A673 (cell line): ENCODE data around the gene RAB1B. TPM values are rescaled to one million over a fixed set of nuclear protein-coding genes. Genes with fewer than 3 reads are reported as not detected.

ENCODE experiments used
- BruUV-seq: library from RNA; stranded (reverse); fragments of 400-500 nt; replicated peaks from 2 replicates; lab custom pipeline; 2021; lab: Mats Ljungman, UMichigan
- CTCF ChIA-PET: fragments of 300-600 bp; sonication (Branson Sonifier 250); formaldehyde crosslinking; loops from one replicate; lab custom pipeline; 2022; ENCODE audit warnings: antibody characterized with exemption; lab: Charles Lee
- POLR2A ChIA-PET: fragments of 300-600 bp; sonication (Branson Sonifier 250); formaldehyde crosslinking; loops from one replicate; lab custom pipeline; 2022; ENCODE audit warnings: antibody characterized with exemption; ENCODE audit not compliant: low non-redundant PET; lab: Charles Lee
- DNase-seq: peaks from one replicate; pipeline ENCODE4 v3.0.0-alpha.2; 2015; ENCODE audit warnings: low spot score
- H3K27ac ChIP-seq: fragments of 200-600 bp; sonication (generic); 2 replicates; pipeline ENCODE4 v1.5.1; 2016; ENCODE audit warnings: mixed run types, low read depth, mild to moderate bottlenecking, mixed read lengths, antibody characterized with exemption, low read length; ENCODE audit not compliant: poor library complexity, severe bottlenecking
- H3K27me3 ChIP-seq: fragments of 200-600 bp; sonication (generic); replicated peaks from 2 replicates; pipeline ENCODE4 v1.6.1; 2017; ENCODE audit warnings: mixed run types, low read depth, mild to moderate bottlenecking, mixed read lengths, antibody characterized with exemption, low read length; ENCODE audit not compliant: insufficient read depth, poor library complexity
- H3K36me3 ChIP-seq: fragments of 200-600 bp; sonication (generic); 2 replicates; pipeline ENCODE4 v1.6.1; 2016; ENCODE audit warnings: mixed run types, mild to moderate bottlenecking, mixed read lengths, antibody characterized with exemption, low read length; ENCODE audit not compliant: insufficient read depth, poor library complexity, severe bottlenecking
- H3K4me1 ChIP-seq: fragments of 200-600 bp; sonication (generic); 2 replicates; pipeline ENCODE4 v1.6.1; 2017; ENCODE audit warnings: mixed run types, mild to moderate bottlenecking, mixed read lengths, antibody characterized with exemption, low read length; ENCODE audit not compliant: insufficient read depth, poor library complexity, severe bottlenecking
- H3K4me3 ChIP-seq: fragments of 200-600 bp; sonication (generic); 2 replicates; pipeline ENCODE4 v1.5.1; 2016; ENCODE audit warnings: low read depth, mixed run types, mild to moderate bottlenecking, mixed read lengths, low read length; ENCODE audit not compliant: poor library complexity, severe bottlenecking
- H3K9me3 ChIP-seq: fragments of 200-600 bp; sonication (generic); 2 replicates; pipeline ENCODE4 v1.6.1; 2016; ENCODE audit warnings: mixed run types, low read depth, mild to moderate bottlenecking, mixed read lengths, antibody characterized with exemption, low read length; ENCODE audit not compliant: poor library complexity, severe bottlenecking
- EZH2 ChIP-seq: fragments of 200-600 bp; sonication (generic); IDR thresholded peaks from 2 replicates; pipeline ENCODE4 v1.6.1; 2017; ENCODE audit warnings: borderline replicate concordance, low read depth, mild to moderate bottlenecking, mixed read lengths, antibody characterized with exemption, low read length; ENCODE audit not compliant: poor library complexity, severe bottlenecking
- intact Hi-C: fragments of 100-400 bp; cut with micrococcal nuclease; formaldehyde crosslinking; loops from one replicate; pipeline ENCODE4 v1.10.0; 2022; ENCODE audit not compliant: unreplicated experiment
- total RNA-seq: library from RNA; stranded (reverse); gene quantifications from 2 replicates; pipeline ENCODE4 v1.2.3, GENCODE V29; 2021
- TF ChIP-seq, protein P1 (sequence below): fragments of 300-800, 200-600 bp; sonication (generic); conservative IDR thresholded peaks from 2 replicates; pipeline ENCODE4 v1.5.1; 2017; ENCODE audit warnings: low read depth, mild to moderate bottlenecking, antibody characterized with exemption, low read length, moderate library complexity, mixed read lengths

The RAB1B gene
- total RNA-seq, 1 experiment from 2014 or later = 186 TPM

DNA sequence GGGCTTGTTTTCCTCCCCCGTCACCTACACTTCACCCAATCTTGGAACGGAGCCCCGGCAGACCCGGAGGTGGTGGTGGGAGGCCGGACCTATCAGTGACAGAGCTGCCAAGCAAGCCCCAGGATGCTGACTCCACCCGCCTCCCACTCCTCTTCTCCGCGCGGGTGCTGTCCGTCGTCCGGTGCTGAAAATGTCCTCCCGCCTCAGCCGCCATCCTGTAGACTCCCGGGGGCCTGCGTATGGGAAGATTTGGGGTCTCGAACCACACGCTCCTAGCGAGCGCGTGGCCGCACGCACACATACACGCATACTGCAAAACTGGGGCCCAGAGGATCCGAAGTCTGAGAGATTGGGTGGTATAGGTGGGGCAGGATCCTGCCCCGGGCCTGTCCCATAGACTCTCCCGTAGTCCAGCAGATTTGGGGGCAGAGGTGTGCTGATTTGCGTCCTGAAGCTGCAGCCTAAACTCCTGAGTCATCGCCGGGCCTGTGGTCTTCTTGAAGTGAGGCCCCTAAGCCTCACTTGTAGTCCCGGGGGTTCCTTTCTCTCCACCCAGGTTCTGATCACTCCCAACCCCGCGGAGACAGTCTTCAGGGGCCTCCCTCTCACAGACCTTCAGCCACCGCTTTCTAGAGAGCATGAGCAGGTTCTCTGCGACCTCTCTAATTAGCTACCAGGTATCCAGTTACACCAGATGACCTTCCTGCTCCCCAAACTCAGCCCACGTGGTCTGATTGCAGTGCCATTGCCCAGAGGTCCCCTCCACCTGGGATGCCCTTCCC is 21.3 kb downstream of the RAB1B start:
- Histone ChIP-seq H3K27me3 (no peaks in the 10 kb centered on the region), H3K9me3 (no peaks in the 10 kb centered on the region), H3K27ac (peak overlapping the region; percentile 91), H3K36me3 (no peaks in the 10 kb centered on the region), H3K4me3 (peak overlapping the region; percentile 77), H3K4me1 (peaks cover 19% of the 10 kb centered on the region)
- ChIA-PET POLR2A (interaction anchor here (0.6 to 1.2 kb wide), 2 partner anchors 23 to 166 kb away, joined by 5 to 13 read pairs; no protein-coding TSS in a partner anchor), CTCF (interaction anchor here (1.1 to 1.2 kb wide), 2 partner anchors 22 to 28 kb away, joined by 3 read pairs; no protein-coding TSS in a partner anchor)
- TF ChIP-seq, protein P1, sequence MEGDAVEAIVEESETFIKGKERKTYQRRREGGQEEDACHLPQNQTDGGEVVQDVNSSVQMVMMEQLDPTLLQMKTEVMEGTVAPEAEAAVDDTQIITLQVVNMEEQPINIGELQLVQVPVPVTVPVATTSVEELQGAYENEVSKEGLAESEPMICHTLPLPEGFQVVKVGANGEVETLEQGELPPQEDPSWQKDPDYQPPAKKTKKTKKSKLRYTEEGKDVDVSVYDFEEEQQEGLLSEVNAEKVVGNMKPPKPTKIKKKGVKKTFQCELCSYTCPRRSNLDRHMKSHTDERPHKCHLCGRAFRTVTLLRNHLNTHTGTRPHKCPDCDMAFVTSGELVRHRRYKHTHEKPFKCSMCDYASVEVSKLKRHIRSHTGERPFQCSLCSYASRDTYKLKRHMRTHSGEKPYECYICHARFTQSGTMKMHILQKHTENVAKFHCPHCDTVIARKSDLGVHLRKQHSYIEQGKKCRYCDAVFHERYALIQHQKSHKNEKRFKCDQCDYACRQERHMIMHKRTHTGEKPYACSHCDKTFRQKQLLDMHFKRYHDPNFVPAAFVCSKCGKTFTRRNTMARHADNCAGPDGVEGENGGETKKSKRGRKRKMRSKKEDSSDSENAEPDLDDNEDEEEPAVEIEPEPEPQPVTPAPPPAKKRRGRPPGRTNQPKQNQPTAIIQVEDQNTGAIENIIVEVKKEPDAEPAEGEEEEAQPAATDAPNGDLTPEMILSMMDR = no peak
- no peak for TF ChIP-seq EZH2
- intact Hi-C loops = no loop called here
- BruUV-seq = TSS peak; percentile 89
- peak; percentile 92 for DNase-seq

DNA sequence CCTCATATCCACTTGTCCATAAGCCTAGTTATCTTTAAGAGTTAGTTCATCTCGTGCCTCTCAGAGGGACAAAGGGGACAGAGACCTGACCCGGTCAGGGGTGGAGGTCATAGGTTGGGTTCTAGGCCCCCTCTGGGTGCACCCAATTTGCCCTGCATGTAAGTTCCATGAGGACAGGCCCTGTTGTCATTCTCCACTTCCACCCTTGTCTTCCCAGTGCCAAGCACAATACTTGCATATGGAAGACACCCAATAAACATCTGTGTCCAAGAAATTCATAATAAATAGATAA is 21.8 kb downstream of the RAB1B start:
- Histone ChIP-seq H3K27me3 (no peaks in the 10 kb centered on the region), H3K9me3 (no peaks in the 10 kb centered on the region), H3K4me3 (peak overlapping the region; percentile 77), H3K36me3 (no peaks in the 10 kb centered on the region), H3K27ac (no peak overlapping the region), H3K4me1 (peaks cover 19% of the 10 kb centered on the region)
- intact Hi-C loops = no loop called here
- CTCF ChIA-PET = no interaction called here
- no TSS peak for BruUV-seq
- POLR2A ChIA-PET = no interaction called here
- no peak for DNase-seq
- TF ChIP-seq, protein P1 = no peak
- no peak for TF ChIP-seq EZH2

DNA sequence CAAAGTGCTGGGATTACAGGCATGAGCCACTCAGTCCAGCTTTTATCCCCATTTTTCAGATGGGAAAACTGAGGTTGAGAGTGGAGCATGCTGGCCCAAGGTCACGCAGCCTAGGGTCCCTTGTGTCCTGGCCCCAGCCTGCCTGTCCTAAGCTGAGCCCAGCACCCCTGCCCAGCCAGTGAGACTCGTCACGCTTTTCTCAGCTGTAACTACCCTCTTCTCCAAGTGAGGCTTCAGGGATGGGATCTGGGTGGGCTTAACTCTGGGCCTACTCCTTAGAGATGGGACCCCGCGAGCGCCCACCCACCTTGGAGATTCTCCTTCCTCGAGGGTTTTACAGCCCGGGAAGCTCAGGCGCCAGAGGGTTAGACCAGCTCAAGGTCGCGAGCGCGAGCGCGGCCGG is 22.9 kb downstream of the RAB1B start:
- Histone ChIP-seq H3K4me1 (peaks cover 19% of the 10 kb centered on the region), H3K27ac (no peak overlapping the region), H3K4me3 (peak overlapping the region; percentile 57), H3K27me3 (no peaks in the 10 kb centered on the region), H3K9me3 (no peaks in the 10 kb centered on the region), H3K36me3 (no peaks in the 10 kb centered on the region)
- BruUV-seq = no TSS peak
- DNase-seq = no peak
- TF ChIP-seq, protein P1 = no peak
- TF ChIP-seq EZH2 = no peak
- ChIA-PET CTCF (interaction anchor here (0.6 kb wide), 2 partner anchors 37 to 83 kb away, joined by 3 to 5 read pairs; no protein-coding TSS in a partner anchor), POLR2A (no interaction called here)
- intact Hi-C loops = no loop called here
